ENCODE measurements around the gene SGMS1.

DNA sequence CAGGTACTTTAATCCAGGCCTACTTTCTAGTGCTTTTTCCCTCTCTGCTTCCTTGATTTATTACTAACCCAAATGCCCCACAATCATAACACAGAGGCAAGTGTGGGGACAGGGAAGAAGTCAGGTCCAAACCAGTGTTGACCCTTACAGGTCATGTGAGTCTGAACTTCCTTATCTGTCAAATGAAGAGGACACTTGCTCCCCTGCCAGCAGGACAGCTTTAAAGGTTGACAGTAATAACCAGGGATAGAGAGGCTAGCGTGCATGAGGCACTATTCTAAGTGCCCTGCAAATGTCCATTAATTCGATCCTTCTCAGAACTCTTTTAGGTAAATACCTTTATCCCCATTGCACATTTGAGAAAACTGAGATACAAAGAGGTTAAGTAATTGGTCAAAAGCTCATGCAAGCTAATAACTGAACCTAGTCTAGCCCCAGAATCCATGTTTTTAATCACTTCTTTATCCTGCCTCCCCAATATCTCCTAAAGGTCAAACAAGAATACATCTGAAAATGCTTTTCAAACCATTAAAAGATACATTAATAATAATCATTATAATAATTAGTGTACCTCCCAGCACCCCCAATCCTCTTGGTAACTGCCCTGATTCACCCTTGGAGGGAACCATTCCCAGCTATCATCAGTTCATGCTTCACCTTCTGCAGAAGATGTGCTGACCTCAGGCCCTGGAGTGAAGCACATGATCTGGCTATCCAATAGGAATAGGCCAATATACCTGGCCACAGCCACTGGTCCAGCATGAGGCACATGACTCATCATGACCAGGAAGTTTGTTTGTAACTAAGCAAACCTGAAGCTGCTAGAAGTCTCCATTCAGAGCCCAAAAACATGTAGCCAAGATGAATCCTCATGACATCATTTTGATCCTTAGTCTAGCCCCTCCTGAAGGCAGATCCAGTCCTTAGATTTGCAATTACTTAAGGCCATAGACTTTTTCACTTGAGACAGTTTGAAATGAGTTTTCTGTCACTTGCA lies 40.7 kb downstream of the SGMS1 start:
- TF ChIP-seq POLR2AphosphoS5 (IDR thresholded peaks at IDR 0.05; ENCODE audit: insufficient read depth, low read depth, low read length) (no peak), EZH2 (IDR thresholded peaks at IDR 0.05; ENCODE audit: borderline replicate concordance, low read depth, low read length, severe bottlenecking) (no peak), POLR2A (IDR thresholded peaks at IDR 0.05; ENCODE audit: low read depth, low read length) (no peak), JUN (IDR thresholded peaks at IDR 0.05; ENCODE audit: borderline replicate concordance, insufficient read depth, insufficient read length, low read depth) (peak; percentile 3), FOS (IDR thresholded peaks at IDR 0.05; ENCODE audit: borderline replicate concordance, insufficient read depth, low read length) (no peak), MYC (IDR thresholded peaks at IDR 0.05; ENCODE audit: low read depth, low read length) (no peak)
- TF ChIP-seq, protein P1, sequence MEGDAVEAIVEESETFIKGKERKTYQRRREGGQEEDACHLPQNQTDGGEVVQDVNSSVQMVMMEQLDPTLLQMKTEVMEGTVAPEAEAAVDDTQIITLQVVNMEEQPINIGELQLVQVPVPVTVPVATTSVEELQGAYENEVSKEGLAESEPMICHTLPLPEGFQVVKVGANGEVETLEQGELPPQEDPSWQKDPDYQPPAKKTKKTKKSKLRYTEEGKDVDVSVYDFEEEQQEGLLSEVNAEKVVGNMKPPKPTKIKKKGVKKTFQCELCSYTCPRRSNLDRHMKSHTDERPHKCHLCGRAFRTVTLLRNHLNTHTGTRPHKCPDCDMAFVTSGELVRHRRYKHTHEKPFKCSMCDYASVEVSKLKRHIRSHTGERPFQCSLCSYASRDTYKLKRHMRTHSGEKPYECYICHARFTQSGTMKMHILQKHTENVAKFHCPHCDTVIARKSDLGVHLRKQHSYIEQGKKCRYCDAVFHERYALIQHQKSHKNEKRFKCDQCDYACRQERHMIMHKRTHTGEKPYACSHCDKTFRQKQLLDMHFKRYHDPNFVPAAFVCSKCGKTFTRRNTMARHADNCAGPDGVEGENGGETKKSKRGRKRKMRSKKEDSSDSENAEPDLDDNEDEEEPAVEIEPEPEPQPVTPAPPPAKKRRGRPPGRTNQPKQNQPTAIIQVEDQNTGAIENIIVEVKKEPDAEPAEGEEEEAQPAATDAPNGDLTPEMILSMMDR (IDR thresholded peaks at IDR 0.05; ENCODE audit: extremely low read depth in 1 of 2, insufficient read depth in 1 of 2, low read depth in 1 of 2, low read length in 2 of 2) = no peak

Measured in endothelial cell of umbilical vein (primary cell).